ENCODE data around the gene TTC3. TPM values are rescaled to one million over a fixed set of nuclear protein-coding genes. Genes with fewer than 3 reads are reported as not detected.

The TTC3 gene
- total RNA-seq, 1 donor from 2014 or later, result 223 TPM

GRCh38 chr21:37231671-37232070 lies 158.6 kb downstream of the TTC3 start:
- Mint-ChIP-seq H3K9me3 (ENCODE audit: unreplicated experiment) (peaks cover 5% of the 10 kb centered on the region), H3K4me3 (ENCODE audit: unreplicated experiment) (no peak overlapping the region), H3K27ac (ENCODE audit: unreplicated experiment) (no peak overlapping the region), H3K27me3 (ENCODE audit: low read depth, unreplicated experiment) (no peaks in the 10 kb centered on the region), H3K36me3 (ENCODE audit: low read depth, unreplicated experiment) (peaks cover 31% of the 10 kb centered on the region), H3K4me1 (ENCODE audit: low read depth, unreplicated experiment) (no peaks in the 10 kb centered on the region)
- TF ChIP-seq CTCF (IDR thresholded peaks at IDR 0.05; ENCODE audit: insufficient read depth, low read depth, low read length) (no peak), EZH2 (IDR thresholded peaks at IDR 0.05; ENCODE audit: insufficient read depth, low read length) (no peak)
- Histone ChIP-seq H4K20me1 (ENCODE audit: insufficient read depth, low read length) (no peaks in the 10 kb centered on the region), H3K27ac (ENCODE audit: low read depth, low read length) (no peak overlapping the region), H3K9me3 (ENCODE audit: insufficient read depth, low read depth, low read length) (no peaks in the 10 kb centered on the region), H3K9ac (ENCODE audit: low read length) (no peak overlapping the region), H3K4me2 (ENCODE audit: low read length) (no peak overlapping the region), H3K79me2 (ENCODE audit: insufficient read depth, low read length) (no peaks in the 10 kb centered on the region), H3K36me3 (ENCODE audit: insufficient read depth, low read length) (peaks cover 14% of the 10 kb centered on the region), H3K4me3 (ENCODE audit: insufficient read depth, low read depth, low read length) (no peak overlapping the region), H3K4me1 (ENCODE audit: insufficient read depth, low read length) (no peaks in the 10 kb centered on the region), H2AFZ (ENCODE audit: low read depth, low read length) (no peak overlapping the region), H3K27me3 (ENCODE audit: insufficient read depth, low read length) (no peaks in the 10 kb centered on the region)
- no peak for FAIRE-seq
- no peak for DNase-seq (ENCODE audit: low read depth)

- H3K4me3 ChIP-seq (ENCODE audit: insufficient read depth, low read depth, low read length), result no peak overlapping the region
- no peak overlapping the region for H3K9ac ChIP-seq (ENCODE audit: low read length)
- Mint-ChIP-seq H3K27me3 (ENCODE audit: low read depth, unreplicated experiment) (no peaks in the 10 kb centered on the region), H3K27ac (ENCODE audit: unreplicated experiment) (no peak overlapping the region), H3K9me3 (ENCODE audit: unreplicated experiment) (peaks cover 5% of the 10 kb centered on the region), H3K4me3 (ENCODE audit: unreplicated experiment) (no peak overlapping the region), H3K4me1 (ENCODE audit: low read depth, unreplicated experiment) (no peaks in the 10 kb centered on the region), H3K36me3 (ENCODE audit: low read depth, unreplicated experiment) (peaks cover 27% of the 10 kb centered on the region)
- no peak overlapping the region for H3K4me2 ChIP-seq (ENCODE audit: low read length)
- no peak overlapping the region for H2AFZ ChIP-seq (ENCODE audit: low read depth, low read length)
- H3K9me3 ChIP-seq (ENCODE audit: insufficient read depth, low read depth, low read length), result no peaks in the 10 kb centered on the region
- FAIRE-seq, result no peak
- peaks cover 12% of the 10 kb centered on the region for H3K36me3 ChIP-seq (ENCODE audit: insufficient read depth, low read length)
- H4K20me1 ChIP-seq (ENCODE audit: insufficient read depth, low read length), result no peaks in the 10 kb centered on the region
- no peaks in the 10 kb centered on the region for H3K79me2 ChIP-seq (ENCODE audit: insufficient read depth, low read length)
- no peak for DNase-seq (ENCODE audit: low read depth)
- H3K27me3 ChIP-seq (ENCODE audit: insufficient read depth, low read length), result no peaks in the 10 kb centered on the region
- no peaks in the 10 kb centered on the region for H3K4me1 ChIP-seq (ENCODE audit: insufficient read depth, low read length)
- TF ChIP-seq CTCF (IDR thresholded peaks at IDR 0.05; ENCODE audit: insufficient read depth, low read depth, low read length) (no peak), EZH2 (IDR thresholded peaks at IDR 0.05; ENCODE audit: insufficient read depth, low read length) (no peak)
- H3K27ac ChIP-seq (ENCODE audit: low read depth, low read length), result no peak overlapping the region
Observed at GRCh38 chr21:37232274-37233018, 159.4 kb downstream of the TTC3 start.

GRCh38 chr21:37233551-37234146 lies 160.6 kb downstream of the TTC3 start:
- peaks cover 12% of the 10 kb centered on the region for H3K36me3 ChIP-seq (ENCODE audit: insufficient read depth, low read length)
- no peak for FAIRE-seq
- no peaks in the 10 kb centered on the region for H3K27me3 Mint-ChIP-seq (ENCODE audit: low read depth, unreplicated experiment)

More at GRCh38 chr21:37233551-37234146, 160.6 kb downstream of the TTC3 start:
- no peaks in the 10 kb centered on the region for H3K4me1 ChIP-seq (ENCODE audit: insufficient read depth, low read length)
- H3K27ac ChIP-seq (ENCODE audit: low read depth, low read length), result no peak overlapping the region
- no peaks in the 10 kb centered on the region for H3K4me1 Mint-ChIP-seq (ENCODE audit: low read depth, unreplicated experiment)
- no peak overlapping the region for H3K9ac ChIP-seq (ENCODE audit: low read length)
- TF ChIP-seq CTCF (IDR thresholded peaks at IDR 0.05; ENCODE audit: insufficient read depth, low read depth, low read length) (no peak), EZH2 (IDR thresholded peaks at IDR 0.05; ENCODE audit: insufficient read depth, low read length) (no peak)
- H3K27ac Mint-ChIP-seq (ENCODE audit: unreplicated experiment), result no peak overlapping the region
- H3K9me3 Mint-ChIP-seq (ENCODE audit: unreplicated experiment), result peaks cover 3% of the 10 kb centered on the region
- no peaks in the 10 kb centered on the region for H3K9me3 ChIP-seq (ENCODE audit: insufficient read depth, low read depth, low read length)
- peaks cover 23% of the 10 kb centered on the region for H3K36me3 Mint-ChIP-seq (ENCODE audit: low read depth, unreplicated experiment)
- no peak overlapping the region for H3K4me3 Mint-ChIP-seq (ENCODE audit: unreplicated experiment)
- peaks cover 5% of the 10 kb centered on the region for H4K20me1 ChIP-seq (ENCODE audit: insufficient read depth, low read length)
- no peak overlapping the region for H3K4me2 ChIP-seq (ENCODE audit: low read length)
- no peak for DNase-seq (ENCODE audit: low read depth)
- H2AFZ ChIP-seq (ENCODE audit: low read depth, low read length), result no peak overlapping the region
- H3K4me3 ChIP-seq (ENCODE audit: insufficient read depth, low read depth, low read length), result no peak overlapping the region
- H3K27me3 ChIP-seq (ENCODE audit: insufficient read depth, low read length), result no peaks in the 10 kb centered on the region
- no peaks in the 10 kb centered on the region for H3K79me2 ChIP-seq (ENCODE audit: insufficient read depth, low read length)
